ENCODE results near the gene RANBP6.

GRCh38 chr9:5982317-5982716 is 33.1 kb downstream of the RANBP6 start:
- TF ChIP-seq CTCF (IDR thresholded peaks at IDR 0.05): no peak
- TF ChIP-seq POLR2A (IDR thresholded peaks at IDR 0.05): no peak
